Vagina (tissue), 2 donors: Measurements from ENCODE around the gene KLHL6.

ENCODE experiments used
- CTCF ChIP-seq, 3 experiments: fragments of 450-650 bp in 2 of 3; fragments of 200-600 bp in 1 of 3; sonication (generic) in 1 of 3; IDR thresholded peaks; one replicate each; pipeline ENCODE4 v1.5.1; 2017 to 2019; ENCODE audit warnings: antibody characterized with exemption in 3 of 3, mild to moderate bottlenecking in 2 of 3, moderate library complexity in 2 of 3
- POLR2A ChIP-seq, 2 donors: fragments of 450-650 bp; IDR thresholded peaks; one replicate each; pipeline ENCODE4 v1.6.1; 2017; ENCODE audit warnings: antibody characterized with exemption in 2 of 2, mild to moderate bottlenecking in 2 of 2, moderate library complexity in 2 of 2
- POLR2AphosphoS5 ChIP-seq, 2 donors: sonication (generic); formaldehyde crosslinking; IDR thresholded peaks; one replicate each; pipeline ENCODE4 v1.9.0; 2017; ENCODE audit warnings: antibody characterized with exemption in 2 of 2, mild to moderate bottlenecking in 2 of 2, low read depth in 1 of 2; ENCODE audit not compliant: insufficient read depth in 1 of 2

DNA sequence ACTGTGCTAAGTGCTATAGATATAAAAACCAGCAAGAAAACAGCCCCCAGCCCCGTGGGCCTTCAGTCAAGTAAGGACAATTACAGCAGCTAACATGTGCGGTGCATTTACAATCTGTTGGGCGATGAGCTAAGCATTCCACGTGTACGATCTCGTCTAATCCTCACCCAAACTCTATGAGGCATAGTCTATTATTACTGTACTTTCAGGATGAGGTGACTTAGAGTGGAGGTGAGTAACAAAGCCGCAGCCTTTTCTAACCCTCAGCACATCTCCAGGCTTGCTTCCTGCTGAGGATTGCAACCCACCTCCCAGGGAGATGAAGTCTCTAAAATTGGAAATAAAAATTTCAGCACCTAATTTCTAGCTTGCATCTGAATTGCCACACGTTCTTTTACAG, 73.9 kb downstream of the KLHL6 start:
- TF ChIP-seq CTCF (IDR thresholded peaks at IDR 0.05): no peak
- TF ChIP-seq POLR2A (IDR thresholded peaks at IDR 0.05): no peak
- no peak for TF ChIP-seq POLR2AphosphoS5 (IDR thresholded peaks at IDR 0.05; ENCODE audit: insufficient read depth in 1 of 2, low read depth in 1 of 2)
